Measurements from ENCODE around the gene DBN1. TPM values are rescaled to one million over a fixed set of nuclear protein-coding genes. Genes with fewer than 3 reads are reported as not detected.

Gene DBN1
- total RNA-seq, 2 experiments from 2014 or later = 82.5 to 87.0 TPM

- Mint-ChIP-seq H3K27ac (peak overlapping the region; percentile 39), H3K4me3 (no peak overlapping the region), H3K4me1 (peaks cover 23% of the 10 kb centered on the region), H3K27me3 (peaks cover 17% of the 10 kb centered on the region), H3K9me3 (no peaks in the 10 kb centered on the region), H3K36me3 (peaks cover 2% of the 10 kb centered on the region)
- ATAC-seq (ENCODE audit: low read depth) (no peak), DNase-seq (no peak)
- POLR2A ChIA-PET = interaction anchor here (1.1 to 2.8 kb wide), 4 partner anchors 30 to 652 kb away, joined by 3 to 19 read pairs (median 6); partner anchors contain the start of gene NHP2
Observed at GRCh38 chr5:177501874-177502678, 28.6 kb upstream of the DBN1 start.

GRCh38 chr5:177500685-177501522 lies 27.5 kb upstream of the DBN1 start:
- DNase-seq (peak; percentile 89), ATAC-seq (ENCODE audit: low read depth) (peak; percentile 31)
- peaks cover 17% of the 10 kb centered on the region for H3K27me3 Mint-ChIP-seq
- no peak overlapping the region for H3K4me3 Mint-ChIP-seq
- POLR2A ChIA-PET = interaction anchor here (1.1 to 2.8 kb wide), 4 partner anchors 28 to 653 kb away, joined by 3 to 19 read pairs (median 6); partner anchors contain the start of gene NHP2
- H3K27ac Mint-ChIP-seq = no peak overlapping the region
- no peaks in the 10 kb centered on the region for H3K9me3 Mint-ChIP-seq
- no peaks in the 10 kb centered on the region for H3K36me3 Mint-ChIP-seq
- peaks cover 28% of the 10 kb centered on the region for H3K4me1 Mint-ChIP-seq

- POLR2A ChIA-PET = interaction anchor here (1.1 kb wide), 1 partner anchor 27 kb away, joined by 3 read pairs; no protein-coding TSS in a partner anchor
- Mint-ChIP-seq H3K27ac (no peak overlapping the region), H3K9me3 (no peaks in the 10 kb centered on the region), H3K27me3 (peaks cover 17% of the 10 kb centered on the region), H3K4me1 (peaks cover 29% of the 10 kb centered on the region), H3K36me3 (no peaks in the 10 kb centered on the region), H3K4me3 (no peak overlapping the region)
- ATAC-seq (ENCODE audit: low read depth) (no peak), DNase-seq (no peak)
Observed at GRCh38 chr5:177499842-177500241, 26.4 kb upstream of the DBN1 start.

GRCh38 chr5:177498013-177498787 lies 24.8 kb upstream of the DBN1 start:
- peak; percentile 26 for ATAC-seq (ENCODE audit: low read depth)
- Mint-ChIP-seq H3K9me3 (no peaks in the 10 kb centered on the region), H3K27me3 (peaks cover 17% of the 10 kb centered on the region), H3K36me3 (no peaks in the 10 kb centered on the region), H3K4me3 (peak overlapping the region; percentile 87), H3K27ac (peak overlapping the region; percentile 77), H3K4me1 (peaks cover 39% of the 10 kb centered on the region)
- no peak for DNase-seq
- POLR2A ChIA-PET = interaction anchor here (0.9 to 3.6 kb wide), 15 partner anchors 15 to 108 kb away, joined by 3 to 34 read pairs (median 5); partner anchors contain the start of genes DBN1 and DDX41

DNA sequence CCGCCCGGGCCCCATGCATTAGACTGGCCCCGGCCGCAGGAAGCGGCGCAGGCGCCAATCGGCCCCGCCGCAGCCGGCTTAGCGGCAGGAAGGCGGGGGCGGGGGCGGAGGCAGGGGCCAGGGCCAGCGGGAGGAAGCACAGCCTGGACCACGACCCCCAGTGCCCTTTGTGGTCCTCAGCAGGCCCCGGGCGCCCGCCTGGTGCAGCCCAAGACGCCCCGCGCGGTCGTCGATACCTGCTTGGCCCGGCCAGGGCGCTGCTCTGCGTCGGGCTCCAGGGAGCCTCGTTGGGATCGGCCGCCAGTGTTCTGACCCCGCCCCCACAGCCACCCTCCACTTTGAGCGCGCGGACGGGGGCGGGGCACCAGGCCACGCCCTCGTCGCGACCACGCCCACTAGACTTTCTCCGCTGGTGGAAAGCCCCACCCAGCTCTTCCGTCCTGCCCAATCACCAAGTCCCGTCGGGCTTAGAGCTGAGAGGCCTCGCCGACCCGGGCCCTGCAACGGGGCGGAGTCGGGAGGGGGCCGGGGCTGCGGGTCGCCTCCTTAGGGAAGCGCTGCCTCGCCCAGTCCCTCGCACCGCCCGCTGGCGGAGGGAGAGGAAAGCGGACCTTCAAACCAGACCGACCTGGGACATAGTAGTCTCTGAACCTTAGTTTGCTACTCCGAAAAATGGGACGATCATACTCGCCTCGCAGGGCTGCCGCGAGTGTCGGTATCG lies 24.0 kb upstream of the DBN1 start, which contains the start of gene PDLIM7:
TSS of gene PDLIM7 (minus strand) at position 313 of the 721 bp plus-strand sequence. CDS start 1,092 bp downstream, outside the sequence.
- Mint-ChIP-seq H3K27ac (peak within 1 kb of the TSS; percentile 77), H3K9me3 (no peaks in the 10 kb centered on the region), H3K36me3 (no peaks in the 10 kb centered on the region), H3K4me3 (peak within 1 kb of the TSS; percentile 87), H3K27me3 (peaks cover 17% of the 10 kb centered on the region), H3K4me1 (peaks cover 38% of the 10 kb centered on the region)
- ATAC-seq (ENCODE audit: low read depth) (peak; percentile 83), DNase-seq (peak; percentile 98)
- POLR2A ChIA-PET = interaction anchor here (0.6 to 3.6 kb wide), 17 partner anchors 14 to 125 kb away, joined by 3 to 34 read pairs (median 5); partner anchors contain the start of genes DBN1 and DDX41

- no peak for DNase-seq
- no peaks in the 10 kb centered on the region for H3K9me3 Mint-ChIP-seq
- H3K4me3 Mint-ChIP-seq = peak overlapping the region; percentile 87
- POLR2A ChIA-PET = interaction anchor here (0.6 to 3.6 kb wide), 17 partner anchors 13 to 124 kb away, joined by 3 to 34 read pairs (median 5); partner anchors contain the start of genes DBN1 and DDX41
- H3K27ac Mint-ChIP-seq = peak overlapping the region; percentile 48
- no peak for ATAC-seq (ENCODE audit: low read depth)
- peaks cover 34% of the 10 kb centered on the region for H3K4me1 Mint-ChIP-seq
- no peaks in the 10 kb centered on the region for H3K36me3 Mint-ChIP-seq
- H3K27me3 Mint-ChIP-seq = peaks cover 17% of the 10 kb centered on the region
Observed at GRCh38 chr5:177496727-177497291, 23.4 kb upstream of the DBN1 start.

GRCh38 chr5:177496070-177496726 lies 22.8 kb upstream of the DBN1 start:
- Mint-ChIP-seq H3K36me3 (peaks cover 2% of the 10 kb centered on the region), H3K4me3 (peak overlapping the region; percentile 87), H3K4me1 (peaks cover 34% of the 10 kb centered on the region), H3K27me3 (peaks cover 17% of the 10 kb centered on the region), H3K9me3 (no peaks in the 10 kb centered on the region), H3K27ac (peak overlapping the region; percentile 48)
- DNase-seq (no peak), ATAC-seq (ENCODE audit: low read depth) (no peak)
- POLR2A ChIA-PET = interaction anchor here (0.5 to 3.6 kb wide), 10 partner anchors 16 to 105 kb away, joined by 3 to 34 read pairs (median 6); partner anchors contain the start of genes DBN1 and DDX41

DNA sequence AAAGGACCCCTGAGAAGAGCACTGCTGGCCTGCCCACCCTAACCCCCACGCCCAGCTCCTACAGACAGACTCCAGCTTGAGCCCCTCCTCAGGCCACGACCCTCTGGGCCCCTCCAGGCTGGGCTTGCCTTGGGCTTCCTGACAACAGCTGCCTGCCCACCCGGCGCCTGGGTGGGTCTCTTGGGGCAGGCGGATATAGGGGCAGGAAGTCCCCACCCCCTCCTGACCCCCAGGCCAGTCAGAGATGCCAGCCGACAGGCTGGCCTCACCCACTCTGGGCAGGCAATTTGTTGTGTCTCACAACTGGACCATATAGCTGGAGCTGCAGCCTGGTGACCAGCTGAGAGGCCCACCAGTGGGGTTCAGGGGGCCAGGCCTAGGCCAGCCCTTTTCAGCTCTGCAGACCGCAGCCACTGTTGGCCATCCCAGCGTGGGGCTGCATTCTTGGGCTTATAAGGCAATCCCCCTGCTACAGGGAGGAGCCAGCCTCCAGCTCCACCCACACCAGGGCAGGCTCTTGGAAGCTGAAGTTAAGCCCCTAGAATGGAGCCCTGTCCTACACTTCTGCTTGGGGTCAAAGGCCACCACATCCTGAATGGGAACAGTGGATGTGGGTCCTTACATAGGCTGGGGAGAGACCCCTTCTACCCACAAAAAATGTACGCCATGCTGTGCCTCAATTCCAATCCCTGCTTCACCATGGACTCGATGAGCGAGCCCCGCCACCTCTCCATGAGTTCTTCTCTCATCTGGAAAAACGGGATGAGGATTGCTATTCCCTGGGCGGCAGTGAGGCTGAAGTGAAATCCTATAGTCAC lies 22.0 kb upstream of the DBN1 start:
- ATAC-seq (ENCODE audit: low read depth) = no peak
- no peaks in the 10 kb centered on the region for H3K9me3 Mint-ChIP-seq
- no peak for DNase-seq
- H3K27me3 Mint-ChIP-seq = peaks cover 17% of the 10 kb centered on the region
- peak overlapping the region; percentile 48 for H3K27ac Mint-ChIP-seq
- H3K4me3 Mint-ChIP-seq = peak overlapping the region; percentile 87
- H3K4me1 Mint-ChIP-seq = peaks cover 31% of the 10 kb centered on the region
- POLR2A ChIA-PET = interaction anchor here (0.5 to 4.1 kb wide), 10 partner anchors 15 to 105 kb away, joined by 3 to 34 read pairs (median 6); partner anchors contain the start of genes DBN1 and DDX41
- peaks cover 6% of the 10 kb centered on the region for H3K36me3 Mint-ChIP-seq

DNA sequence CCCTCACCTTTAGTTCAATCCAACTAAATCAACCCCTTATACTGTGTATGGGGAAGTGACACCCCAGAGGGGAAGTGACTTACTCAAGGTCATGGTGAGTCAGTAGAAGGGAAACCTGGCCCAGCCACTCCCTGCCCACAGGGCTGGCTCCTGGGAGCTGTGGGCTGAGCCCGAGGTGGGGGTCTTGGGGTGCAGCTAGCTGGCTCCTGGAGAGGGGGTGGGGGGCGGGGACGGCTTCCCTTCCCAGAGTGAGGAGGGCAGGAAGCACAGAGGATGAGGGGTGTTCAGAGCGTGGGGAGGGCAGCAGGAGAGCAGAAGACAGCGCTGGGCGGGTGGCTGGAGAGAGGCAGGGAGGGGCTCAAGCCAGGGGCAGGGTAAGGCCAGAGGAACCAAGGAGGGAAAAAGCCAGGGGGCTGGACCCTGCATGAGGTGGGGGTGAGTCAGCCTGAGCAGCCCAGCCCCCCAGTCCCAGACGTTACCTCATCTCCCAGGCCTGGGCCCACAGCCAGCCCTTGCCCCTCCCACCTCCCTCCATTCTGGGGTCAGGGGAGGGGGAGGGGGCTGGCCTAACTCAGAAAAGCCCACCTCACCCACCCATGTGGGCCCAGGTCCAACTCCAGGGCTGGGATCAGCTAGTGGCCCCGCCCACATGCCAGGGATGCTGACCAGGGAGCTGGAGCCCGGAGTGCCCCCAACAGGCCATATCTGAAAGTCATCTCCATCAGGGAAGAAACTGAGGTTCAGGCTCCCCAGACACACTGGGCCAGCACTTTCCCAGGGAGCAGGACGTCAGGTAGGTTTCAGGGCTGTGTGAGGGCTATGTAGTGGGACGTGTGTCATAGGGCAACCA lies 21.1 kb upstream of the DBN1 start:
- H3K36me3 Mint-ChIP-seq = peaks cover 12% of the 10 kb centered on the region
- peak; percentile 15 for ATAC-seq (ENCODE audit: low read depth)
- no peak for DNase-seq
- POLR2A ChIA-PET = interaction anchor here (1.1 to 4.1 kb wide), 8 partner anchors 14 to 92 kb away, joined by 3 to 21 read pairs (median 4); partner anchors contain the start of gene DBN1
- peak overlapping the region; percentile 85 for H3K27ac Mint-ChIP-seq
- no peaks in the 10 kb centered on the region for H3K9me3 Mint-ChIP-seq
- peak overlapping the region; percentile 44 for H3K4me3 Mint-ChIP-seq
- H3K27me3 Mint-ChIP-seq = peaks cover 11% of the 10 kb centered on the region
- peaks cover 31% of the 10 kb centered on the region for H3K4me1 Mint-ChIP-seq

Data from activated naive CD8-positive, alpha-beta T cell treated with anti-CD3 and anti-CD28 coated beads, Interleukin-2, amount 10 ng/mL, durations not matched to agents 7 days and 5 days (primary cell).